ENCODE data around the gene PRR4.

Gene PRR4

GRCh38 chr12:10863512-10864218 lies 14.4 kb upstream of the PRR4 start:
- DNase-seq (ENCODE audit: low read depth) = no peak
- no peak for TF ChIP-seq CTCF (IDR thresholded peaks at IDR 0.05; ENCODE audit: insufficient read depth, low read depth, low read length, missing control alignments)
- no peak overlapping the region for H3K4me3 ChIP-seq (ENCODE audit: low read length)

GRCh38 chr12:10861366-10861765 lies 12.1 kb upstream of the PRR4 start:
- DNase-seq (ENCODE audit: low read depth) = no peak
- H3K4me3 ChIP-seq (ENCODE audit: low read length) = no peak overlapping the region
- no peak for TF ChIP-seq CTCF (IDR thresholded peaks at IDR 0.05; ENCODE audit: insufficient read depth, low read depth, low read length, missing control alignments)

- TF ChIP-seq CTCF (IDR thresholded peaks at IDR 0.05; ENCODE audit: insufficient read depth, low read depth, low read length, missing control alignments) = no peak
- DNase-seq (ENCODE audit: low read depth) = no peak
- no peak overlapping the region for H3K4me3 ChIP-seq (ENCODE audit: low read length)
Observed at GRCh38 chr12:10855807-10856206, 6.5 kb upstream of the PRR4 start.

GRCh38 chr12:10853776-10854175 lies 4.5 kb upstream of the PRR4 start:
- no peak for DNase-seq (ENCODE audit: low read depth)
- TF ChIP-seq CTCF (IDR thresholded peaks at IDR 0.05; ENCODE audit: insufficient read depth, low read depth, low read length, missing control alignments) = no peak
- H3K4me3 ChIP-seq (ENCODE audit: low read length) = no peak overlapping the region

GRCh38 chr12:10851243-10851858 lies 2.1 kb upstream of the PRR4 start:
- DNase-seq (ENCODE audit: low read depth) = peak; percentile 33
- no peak overlapping the region for H3K4me3 ChIP-seq (ENCODE audit: low read length)
- no peak for TF ChIP-seq CTCF (IDR thresholded peaks at IDR 0.05; ENCODE audit: insufficient read depth, low read depth, low read length, missing control alignments)

- no peak for TF ChIP-seq CTCF (IDR thresholded peaks at IDR 0.05; ENCODE audit: insufficient read depth, low read depth, low read length, missing control alignments)
- DNase-seq (ENCODE audit: low read depth) = no peak
- no peak overlapping the region for H3K4me3 ChIP-seq (ENCODE audit: low read length)
Observed at GRCh38 chr12:10847744-10848143, 1.5 kb downstream of the PRR4 start.

- no peak for DNase-seq (ENCODE audit: low read depth)
- TF ChIP-seq CTCF (IDR thresholded peaks at IDR 0.05; ENCODE audit: insufficient read depth, low read depth, low read length, missing control alignments) = no peak
- no peak overlapping the region for H3K4me3 ChIP-seq (ENCODE audit: low read length)
Observed at GRCh38 chr12:10842862-10843261, 6.4 kb downstream of the PRR4 start.

Measured in epithelial cell of esophagus (primary cell).